ENCODE data around the gene RRM1. TPM values are rescaled to one million over a fixed set of nuclear protein-coding genes. Genes with fewer than 3 reads are reported as not detected.

Gene RRM1
- total RNA-seq, 1 donor from 2014 or later: 44.0 TPM

- DNase-seq (ENCODE audit: low read depth): no peak
- TF ChIP-seq CTCF (IDR thresholded peaks at IDR 0.05; ENCODE audit: insufficient read depth, low read length, severe bottlenecking): no peak
- H3K36me3 ChIP-seq (ENCODE audit: control insufficient read depth, insufficient read depth, low read length): no peaks in the 10 kb centered on the region
- H3K27me3 ChIP-seq (ENCODE audit: control insufficient read depth, insufficient read depth, low read length): no peaks in the 10 kb centered on the region
- FAIRE-seq: no peak
- no peak overlapping the region for H3K4me3 ChIP-seq (ENCODE audit: low read depth, low read length)
These were observed 30.2 kb upstream of the RRM1 start for GRCh38 chr11:4064278-4064955.

- H3K27me3 ChIP-seq (ENCODE audit: control insufficient read depth, insufficient read depth, low read length): no peaks in the 10 kb centered on the region
- DNase-seq (ENCODE audit: low read depth): no peak
- no peak for TF ChIP-seq CTCF (IDR thresholded peaks at IDR 0.05; ENCODE audit: insufficient read depth, low read length, severe bottlenecking)
- FAIRE-seq: no peak
- no peaks in the 10 kb centered on the region for H3K36me3 ChIP-seq (ENCODE audit: control insufficient read depth, insufficient read depth, low read length)
- no peak overlapping the region for H3K4me3 ChIP-seq (ENCODE audit: low read depth, low read length)
These were observed 29.5 kb upstream of the RRM1 start for GRCh38 chr11:4065086-4065485.

GRCh38 chr11:4065601-4066377 is 28.8 kb upstream of the RRM1 start:
- no peak for TF ChIP-seq CTCF (IDR thresholded peaks at IDR 0.05; ENCODE audit: insufficient read depth, low read length, severe bottlenecking)
- no peak for FAIRE-seq
- no peak for DNase-seq (ENCODE audit: low read depth)
- Histone ChIP-seq H3K4me3 (ENCODE audit: low read depth, low read length) (no peak overlapping the region), H3K36me3 (ENCODE audit: control insufficient read depth, insufficient read depth, low read length) (no peaks in the 10 kb centered on the region), H3K27me3 (ENCODE audit: control insufficient read depth, insufficient read depth, low read length) (no peaks in the 10 kb centered on the region)

GRCh38 chr11:4066910-4067309 is 27.7 kb upstream of the RRM1 start:
- H3K27me3 ChIP-seq (ENCODE audit: control insufficient read depth, insufficient read depth, low read length): no peaks in the 10 kb centered on the region
- TF ChIP-seq CTCF (IDR thresholded peaks at IDR 0.05; ENCODE audit: insufficient read depth, low read length, severe bottlenecking): no peak
- DNase-seq (ENCODE audit: low read depth) (no peak), FAIRE-seq (no peak)
- H3K4me3 ChIP-seq (ENCODE audit: low read depth, low read length): no peak overlapping the region
- no peaks in the 10 kb centered on the region for H3K36me3 ChIP-seq (ENCODE audit: control insufficient read depth, insufficient read depth, low read length)

GRCh38 chr11:4068962-4069361 is 25.6 kb upstream of the RRM1 start:
- DNase-seq (ENCODE audit: low read depth) (no peak), FAIRE-seq (no peak)
- no peak overlapping the region for H3K4me3 ChIP-seq (ENCODE audit: low read depth, low read length)
- no peaks in the 10 kb centered on the region for H3K27me3 ChIP-seq (ENCODE audit: control insufficient read depth, insufficient read depth, low read length)
- no peaks in the 10 kb centered on the region for H3K36me3 ChIP-seq (ENCODE audit: control insufficient read depth, insufficient read depth, low read length)
- no peak for TF ChIP-seq CTCF (IDR thresholded peaks at IDR 0.05; ENCODE audit: insufficient read depth, low read length, severe bottlenecking)

Measured in bronchial epithelial cell (primary cell).